K562 (cell line): ENCODE data around the gene TRDN. TPM values are rescaled to one million over a fixed set of nuclear protein-coding genes. Genes with fewer than 3 reads are reported as not detected.

ENCODE experiments used
- ATAC-seq: fragments of 200-7000 bp; cut with Tn5 transposase; 3 replicates; pipeline ENCODE4 v1.9.1; 2020; ENCODE audit warnings: moderate library complexity
- BruUV-seq: library from RNA; stranded (reverse); fragments of 400-500 nt; replicated peaks from 2 replicates; lab custom pipeline; 2021; lab: Mats Ljungman, UMichigan
- CTCF ChIA-PET: fragments of 300-600 bp; formaldehyde crosslinking; extraction: SDS; loops from one replicate; lab custom pipeline; 2021; ENCODE audit warnings: low intra/inter-chr PET ratio; lab: Yijun Ruan, JAX
- POLR2A ChIA-PET: fragments of 300-600, 350-650 bp; sonication (Branson Sonifier 250); formaldehyde crosslinking; extraction: SDS; loops from one replicate; lab custom pipeline; 2021; ENCODE audit warnings: antibody characterized with exemption, inconsistent platforms; lab: Yijun Ruan, JAX
- DNase-seq, 4 experiments: peaks; one replicate each; pipeline versions ENCODE4 v3.0.0 to v3.0.0-alpha.2; 2011 to 2018; ENCODE audit warnings: low spot score in 3 of 4, mixed read lengths in 3 of 4; ENCODE audit errors: extremely low read depth in 1 of 4
- FAIRE-seq: peaks from 2 replicates; lab custom pipeline; 2011; peaks lifted over from hg19 to GRCh38; lab: Jason Lieb, UNC
- H2AFZ ChIP-seq: 2 replicates; pipeline ENCODE4 v1.6.0; 2011; ENCODE audit warnings: low read depth, low read length, control low read depth, inconsistent platforms
- H3K27ac ChIP-seq: fragments of 200-600 bp; 3 replicates; pipeline ENCODE4 v1.8.0; 2011; ENCODE audit warnings: low read depth, mild to moderate bottlenecking, control low read depth, inconsistent platforms, low read length, moderate library complexity, mixed read lengths; ENCODE audit errors: extremely low read depth
- H3K27me3 ChIP-seq, 2 experiments: fragments of 300-600 bp in 1 of 2; 2 replicates in 1 of 2; 3 replicates in 1 of 2; pipeline versions ENCODE4 v1.6.0 to v1.8.0; 2011; ENCODE audit warnings: inconsistent platforms in 2 of 2, low read length in 2 of 2, mild to moderate bottlenecking in 1 of 2, mixed read lengths in 1 of 2, moderate library complexity in 1 of 2; ENCODE audit not compliant: control insufficient read depth in 2 of 2, insufficient read depth in 2 of 2
- H3K36me3 ChIP-seq: fragments of 300-600 bp; 3 replicates; pipeline ENCODE4 v1.8.0; 2011; ENCODE audit warnings: mild to moderate bottlenecking, low read length, inconsistent platforms; ENCODE audit not compliant: control insufficient read depth, insufficient read depth
- H3K4me1 ChIP-seq, 2 experiments: fragments of 200-600 bp in 1 of 2; replicated peaks in 1 of 2; 2 replicates in 1 of 2; 3 replicates in 1 of 2; pipeline versions ENCODE4 v1.5.1 to v1.8.0; 2011; ENCODE audit warnings: inconsistent platforms in 2 of 2, low read length in 2 of 2, mild to moderate bottlenecking in 1 of 2, mixed read lengths in 1 of 2, moderate library complexity in 1 of 2; ENCODE audit not compliant: control insufficient read depth in 2 of 2, insufficient read depth in 2 of 2
- H3K4me2 ChIP-seq: 2 replicates; pipeline ENCODE4 v1.6.1; 2011; ENCODE audit warnings: low read length, control low read depth, inconsistent platforms, mixed read lengths; ENCODE audit not compliant: insufficient read depth
- H3K4me3 ChIP-seq: fragments of 200-600 bp; sonication (generic), shearing (Covaris generic); 2 replicates; pipeline ENCODE4 v1.5.1; 2016; ENCODE audit warnings: control low read depth, inconsistent platforms
- H3K79me2 ChIP-seq: fragments of 200-600 bp; 3 replicates; pipeline ENCODE4 v1.8.0; 2011; ENCODE audit warnings: low read length, inconsistent platforms; ENCODE audit not compliant: control insufficient read depth, insufficient read depth
- H3K9ac ChIP-seq, 2 experiments: 2 replicates each; pipeline versions ENCODE4 v1.6.0 to v1.6.1; 2011; ENCODE audit warnings: low read depth in 2 of 2, low read length in 2 of 2, control low read depth in 1 of 2, inconsistent platforms in 1 of 2, mild to moderate bottlenecking in 1 of 2, mixed read lengths in 1 of 2; ENCODE audit not compliant: insufficient read depth in 1 of 2
- H3K9me1 ChIP-seq: one replicate; pipeline ENCODE4 v1.6.0; 2011; ENCODE audit warnings: inconsistent platforms, mild to moderate bottlenecking, low read length, moderate library complexity; ENCODE audit not compliant: control insufficient read depth, insufficient read depth
- H3K9me3 ChIP-seq: replicated peaks from 2 replicates; pipeline ENCODE4 v1.5.1; 2011; ENCODE audit warnings: low read depth, low read length, inconsistent platforms; ENCODE audit not compliant: control insufficient read depth, insufficient read depth
- H4K20me1 ChIP-seq: replicated peaks from 2 replicates; pipeline ENCODE4 v1.6.1; 2011; ENCODE audit warnings: low read length, inconsistent platforms, mixed read lengths; ENCODE audit not compliant: control insufficient read depth, insufficient read depth
- ASH1L ChIP-seq: fragments of 450-650 bp; IDR thresholded peaks from 2 replicates; pipeline ENCODE4 v1.6.1; 2018; ENCODE audit warnings: borderline replicate concordance, mild to moderate bottlenecking, low read depth; ENCODE audit not compliant: partially characterized antibody
- HDAC2 ChIP-seq: fragments of 450-650 bp; IDR thresholded peaks from 2 replicates; pipeline ENCODE4 v1.6.1; 2016; ENCODE audit warnings: mild to moderate bottlenecking
- NONO ChIP-seq, 2 experiments: fragments of 200-400 bp in 1 of 2; fragments of 450-650 bp in 1 of 2; formaldehyde crosslinking in 1 of 2; IDR thresholded peaks; 2 replicates each; pipeline ENCODE4 v1.6.1; 2017; ENCODE audit warnings: low read depth in 2 of 2, mild to moderate bottlenecking in 2 of 2, moderate library complexity in 2 of 2, low read length in 1 of 2
- RBM39 ChIP-seq: fragments of 200-400 bp; formaldehyde crosslinking; optimal IDR thresholded peaks from 2 replicates; pipeline ENCODE3; 2018; ENCODE audit warnings: low read depth, low read length
- SFPQ ChIP-seq: fragments of 200-400 bp; formaldehyde crosslinking; IDR thresholded peaks from 2 replicates; pipeline ENCODE4 v1.6.1; 2017; ENCODE audit warnings: mild to moderate bottlenecking, low read depth, low read length, moderate library complexity
- TAF7 ChIP-seq: fragments of 450-650 bp; IDR thresholded peaks from 2 replicates; pipeline ENCODE4 v1.6.1; 2016; ENCODE audit warnings: missing genetic modification characterization, missing compliant biosample characterization
- ZNF518B ChIP-seq: fragments of 250-450 bp; sonication (Bioruptor Pico); IDR thresholded peaks from 2 replicates; pipeline ENCODE4 v1.5.0; 2021; ENCODE audit warnings: mild to moderate bottlenecking, moderate library complexity
- in situ Hi-C: fragments of 300-500 bp; cut with MboI; formaldehyde crosslinking; loops from 4 replicates; pipeline ENCODE4 v1.15.0; 2018; ENCODE audit warnings: inconsistent platforms, mixed read lengths
- intact Hi-C: fragments of 100-400 bp; cut with micrococcal nuclease; formaldehyde crosslinking; loops from 2 replicates; pipeline ENCODE4 v1.14.2; 2022
- polyA plus RNA-seq, 8 experiments: library from polyadenylated mRNA; depleted of rRNA in 4 of 8; stranded (reverse) in 5 of 8; unstranded in 3 of 8; fragments of >200 nt; fragmentation: Nextera tagmentation in 2 of 8; fragmentation: Illumina TruSeq in 1 of 8; extraction: Ambion mirVana in 2 of 8; extraction: Trizol in 1 of 8; gene quantifications; 2 replicates each; pipeline versions ENCODE4 v1.2.1 to v1.2.3, GENCODE V29; 2011 to 2014; ENCODE audit warnings: inconsistent platforms in 1 of 8, missing spikeins in 1 of 8
- total RNA-seq, 7 experiments: library from RNA; depleted of rRNA in 6 of 7; stranded (reverse); fragments of >200 nt in 6 of 7; fragmentation: Illumina TruSeq in 2 of 7; extraction: Trizol in 2 of 7; gene quantifications; 2 replicates each; pipeline versions ENCODE4 v1.2.1 to v1.2.3, GENCODE V29; 2011 to 2021; ENCODE audit warnings: low replicate concordance in 1 of 7

The TRDN gene
- total and polyA plus RNA-seq, 9 of the 15 experiments (the other 6 are each of a cell fraction or from before 2014, with no cell fraction given) = 0.05 to 0.50 (median 0.16) TPM

- intact Hi-C loops (no loop called here), in situ Hi-C loops (no loop called here)
- Histone ChIP-seq H4K20me1 (no peaks in the 10 kb centered on the region), H3K9me1 (no peaks in the 10 kb centered on the region), H3K9ac (no peak overlapping the region), H3K9me3 (no peaks in the 10 kb centered on the region), H3K36me3 (no peaks in the 10 kb centered on the region), H3K4me1 (no peaks in the 10 kb centered on the region), H3K27me3 (no peaks in the 10 kb centered on the region), H3K79me2 (no peaks in the 10 kb centered on the region), H3K27ac (no peak overlapping the region), H2AFZ (no peak overlapping the region), H3K4me3 (no peak overlapping the region), H3K4me2 (no peak overlapping the region)
- BruUV-seq = no TSS peak
- no peak for ATAC-seq
- no peak for DNase-seq
- FAIRE-seq = no peak
- ChIA-PET CTCF (no interaction called here), POLR2A (no interaction called here)
- TF ChIP-seq HDAC2 = no peak
- no peak for TF ChIP-seq ASH1L
- no peak for TF ChIP-seq RBM39
- no peak for TF ChIP-seq SFPQ
- no peak for TF ChIP-seq TAF7 (tag)
- TF ChIP-seq NONO (IDR thresholded peaks at IDR 0.05; ENCODE audit: low read depth in 2 of 2, low read length in 1 of 2) = no peak
- no peak for TF ChIP-seq ZNF518B (CRISPR knock-in tag)
Observed at GRCh38 chr6:123329337-123329736, 307.4 kb downstream of the TRDN start.
